HFF-Myc (cell line): ENCODE results near the gene KLHL11.
A peak's percentile ranks its signal among the peaks of the same experiment; 100 is the strongest.

Experiments used
- DNase-seq: peaks from one replicate; pipeline ENCODE4 v3.0.0-alpha.2; 2011; ENCODE audit warnings: low read depth; ENCODE audit errors: extremely low read depth
- H3K4me3 ChIP-seq: replicated peaks from 2 replicates; pipeline ENCODE4 v1.5.1; 2011; ENCODE audit warnings: low read depth, mild to moderate bottlenecking, control low read depth, low read length
- CTCF ChIP-seq: IDR thresholded peaks from 2 replicates; pipeline ENCODE4 v1.5.1; 2012; ENCODE audit warnings: mild to moderate bottlenecking, low read depth, low read length, control low read depth; ENCODE audit errors: missing control alignments

The KLHL11 gene

GRCh38 chr17:41871789-41872188 is 6.6 kb upstream of the KLHL11 start:
- H3K4me3 ChIP-seq = no peak overlapping the region
- TF ChIP-seq CTCF = no peak
- DNase-seq = no peak

DNA sequence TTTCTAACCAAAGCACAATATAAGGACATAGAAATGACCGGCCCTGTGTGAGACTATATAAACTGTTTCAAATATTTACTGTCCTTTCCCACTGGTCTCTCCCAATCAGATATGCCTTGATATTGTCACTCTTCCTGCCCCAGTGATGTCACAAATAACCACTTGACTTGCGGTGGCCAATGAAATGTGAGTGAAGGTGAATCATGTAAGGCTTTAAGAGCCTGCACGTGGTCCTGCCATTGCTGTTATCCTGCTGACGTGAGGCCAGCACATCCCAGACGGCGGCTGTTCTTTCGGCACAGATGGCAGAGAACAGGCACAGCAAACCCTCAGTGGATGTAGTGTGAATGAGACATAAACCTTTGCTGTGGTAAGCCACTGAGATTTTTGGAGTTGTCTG is 5.4 kb upstream of the KLHL11 start:
- no peak for DNase-seq
- no peak for TF ChIP-seq CTCF
- no peak overlapping the region for H3K4me3 ChIP-seq

- H3K4me3 ChIP-seq = no peak overlapping the region
- no peak for TF ChIP-seq CTCF
- no peak for DNase-seq
Measured at GRCh38 chr17:41870097-41870496, 4.9 kb upstream of the KLHL11 start.

DNA sequence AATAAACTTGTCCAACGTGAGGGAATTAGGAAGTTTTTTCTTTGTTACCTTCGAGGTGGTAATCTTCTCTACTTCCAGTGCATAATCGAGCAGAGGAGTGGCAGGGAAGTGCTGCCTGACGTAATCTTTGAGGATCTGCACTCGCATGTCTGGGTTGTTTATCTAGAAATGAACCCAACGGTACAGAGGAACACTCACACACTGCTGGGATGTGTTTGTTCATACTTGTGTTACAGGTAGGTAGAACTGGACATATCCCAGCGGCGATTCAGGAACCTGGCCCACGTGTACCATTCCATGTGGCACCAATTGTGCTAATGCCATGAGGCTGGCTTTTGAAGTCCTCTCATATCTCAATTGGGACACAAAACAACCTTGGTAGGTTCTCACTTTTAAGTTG is 4.2 kb upstream of the KLHL11 start:
- no peak overlapping the region for H3K4me3 ChIP-seq
- DNase-seq = no peak
- TF ChIP-seq CTCF = no peak

DNA sequence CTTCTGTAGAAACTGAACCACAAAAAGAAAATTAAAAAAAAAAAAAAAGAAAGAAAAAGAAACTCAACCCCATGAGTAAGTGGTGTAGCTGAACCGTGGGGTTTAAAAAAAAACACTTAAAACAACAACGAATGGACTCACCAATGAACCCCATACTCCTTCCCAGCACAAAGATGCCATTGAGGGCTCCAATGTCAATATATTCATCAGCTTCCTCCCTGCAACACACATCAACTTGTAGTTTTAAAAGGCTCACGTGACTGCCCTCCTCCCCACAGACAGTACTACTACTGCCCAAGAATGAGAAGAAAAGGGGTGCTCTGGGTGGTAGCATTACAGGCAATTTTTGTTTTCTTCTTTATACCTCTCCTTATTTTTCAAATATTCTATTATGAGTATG is 3.3 kb upstream of the KLHL11 start:
- TF ChIP-seq CTCF = no peak
- no peak overlapping the region for H3K4me3 ChIP-seq
- no peak for DNase-seq

GRCh38 chr17:41865596-41865893 is 322 bp upstream of the KLHL11 start:
- DNase-seq = no peak
- no peak for TF ChIP-seq CTCF
- H3K4me3 ChIP-seq = peak overlapping the region; percentile 92

DNA sequence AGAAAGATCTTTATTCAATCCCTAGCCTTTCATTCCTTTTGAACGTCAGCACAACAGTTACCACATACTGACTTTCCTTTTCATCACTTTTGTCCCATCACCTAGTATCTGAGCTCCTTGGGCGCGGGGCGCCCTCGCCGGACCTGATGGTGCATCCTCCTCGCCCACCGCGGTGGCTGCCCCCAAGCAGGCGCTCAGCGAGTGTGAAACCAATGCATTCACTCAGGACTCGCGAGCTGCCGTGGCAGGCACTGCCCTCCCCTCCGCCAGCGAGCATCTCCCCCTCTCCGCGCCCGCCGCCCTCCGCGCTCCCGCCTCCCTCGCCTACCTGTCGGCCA is 756 bp downstream of the KLHL11 start:
- H3K4me3 ChIP-seq = peak overlapping the region; percentile 92
- no peak for TF ChIP-seq CTCF
- no peak for DNase-seq
